AG08396 (cell line): ENCODE results near the gene HOXA6.

ENCODE experiments used
- DNase-seq: peaks from one replicate; pipeline ENCODE4 v3.0.0; 2012; ENCODE audit warnings: low spot score, mixed read lengths

Gene HOXA6

GRCh38 chr7:27149842-27150567 is 2.4 kb upstream of the HOXA6 start:
- no peak for DNase-seq

GRCh38 chr7:27148756-27149641 is 1.4 kb upstream of the HOXA6 start:
- peak; percentile 52 for DNase-seq

GRCh38 chr7:27148031-27148755 is 619 bp upstream of the HOXA6 start:
- DNase-seq, result peak; percentile 51

- DNase-seq, result no peak
Measured at GRCh38 chr7:27146491-27147198, 929 bp downstream of the HOXA6 start.

- no peak for DNase-seq
Measured at GRCh38 chr7:27145914-27146412, 1.6 kb downstream of the HOXA6 start.

- no peak for DNase-seq
Measured at GRCh38 chr7:27145165-27145913, 2.2 kb downstream of the HOXA6 start.

- DNase-seq, result no peak
Measured at GRCh38 chr7:27144781-27145164, 2.8 kb downstream of the HOXA6 start.

- no peak for DNase-seq
Measured at GRCh38 chr7:27143950-27144780, 3.4 kb downstream of the HOXA6 start.

- peak; percentile 97 for DNase-seq
Measured at GRCh38 chr7:27143023-27143949, 4.3 kb downstream of the HOXA6 start, which contains the start of gene HOXA5. HOXA5 (minus strand) TSS chr7:27143681; CDS start chr7:27143607, 74 bp downstream.

GRCh38 chr7:27142580-27143022 is 5.0 kb downstream of the HOXA6 start:
- DNase-seq, result no peak

- DNase-seq, result peak; percentile 67
Measured at GRCh38 chr7:27141923-27142579, 5.5 kb downstream of the HOXA6 start.

- DNase-seq, result no peak
Measured at GRCh38 chr7:27141137-27141922, 6.2 kb downstream of the HOXA6 start.

GRCh38 chr7:27140126-27140857 is 7.3 kb downstream of the HOXA6 start:
- no peak for DNase-seq

GRCh38 chr7:27139334-27140125 is 8.0 kb downstream of the HOXA6 start:
- DNase-seq, result no peak

- DNase-seq, result no peak
Measured at GRCh38 chr7:27138985-27139333, 8.6 kb downstream of the HOXA6 start.

- DNase-seq, result no peak
Measured at GRCh38 chr7:27138472-27138871, 9.1 kb downstream of the HOXA6 start.
